Vagina (tissue), 2 donors: ENCODE data around the gene DNAAF1. TPM values are rescaled to one million over a fixed set of nuclear protein-coding genes. Genes with fewer than 3 reads are reported as not detected.

Source experiments
- DNase-seq, 2 donors: peaks; one replicate each; pipeline ENCODE4 v3.0.0-alpha.2; 2017; ENCODE audit errors: extremely low spot score in 2 of 2
- H3K27ac ChIP-seq: fragments of 200-600 bp; sonication (generic); one replicate; pipeline ENCODE4 v1.5.1; 2019
- H3K27me3 ChIP-seq: fragments of 200-600 bp; sonication (generic); one replicate; pipeline ENCODE4 v1.5.1; 2019
- H3K36me3 ChIP-seq, 2 donors: fragments of 200-600 bp; sonication (generic); one replicate each; pipeline ENCODE4 v1.5.1; 2017 to 2019
- H3K4me1 ChIP-seq: fragments of 200-600 bp; sonication (generic); one replicate; pipeline ENCODE4 v1.5.1; 2019
- H3K4me3 ChIP-seq, 2 donors: fragments of 200-600 bp; sonication (generic); 1 replicate in 1 of 2; 2 replicates in 1 of 2; pipeline ENCODE4 v1.5.1; 2016 to 2019
- H3K9me3 ChIP-seq: fragments of 200-600 bp; sonication (generic); one replicate; pipeline ENCODE4 v1.5.1; 2019
- CTCF ChIP-seq, 3 experiments: fragments of 450-650 bp in 2 of 3; fragments of 200-600 bp in 1 of 3; sonication (generic) in 1 of 3; IDR thresholded peaks; one replicate each; pipeline ENCODE4 v1.5.1; 2017 to 2019; ENCODE audit warnings: antibody characterized with exemption in 3 of 3, mild to moderate bottlenecking in 2 of 3, moderate library complexity in 2 of 3
- POLR2A ChIP-seq, 2 donors: fragments of 450-650 bp; IDR thresholded peaks; one replicate each; pipeline ENCODE4 v1.6.1; 2017; ENCODE audit warnings: antibody characterized with exemption in 2 of 2, mild to moderate bottlenecking in 2 of 2, moderate library complexity in 2 of 2
- POLR2AphosphoS5 ChIP-seq, 2 donors: sonication (generic); formaldehyde crosslinking; IDR thresholded peaks; one replicate each; pipeline ENCODE4 v1.9.0; 2017; ENCODE audit warnings: antibody characterized with exemption in 2 of 2, mild to moderate bottlenecking in 2 of 2, low read depth in 1 of 2; ENCODE audit not compliant: insufficient read depth in 1 of 2
- intact Hi-C: fragments of 100-400 bp; cut with DNase I; formaldehyde crosslinking; loops from one replicate; pipeline ENCODE4 v1.15.1; 2023
- total RNA-seq: library from RNA; depleted of rRNA; stranded (reverse); fragments of >200 nt; gene quantifications from one replicate; pipeline ENCODE4 v1.2.3, GENCODE V29; 2016

DNAAF1 gene
- total RNA-seq, 1 donor from 2014 or later, result not detected

GRCh38 chr16:84224554-84224953, 79.4 kb downstream of the DNAAF1 start:
- Histone ChIP-seq H3K27ac (no peak overlapping the region), H3K4me3 (no peak overlapping the region), H3K9me3 (no peaks in the 10 kb centered on the region), H3K27me3 (no peaks in the 10 kb centered on the region), H3K36me3 (no peaks in the 10 kb centered on the region), H3K4me1 (peaks cover 5% of the 10 kb centered on the region)
- intact Hi-C loops, result no loop called here
- DNase-seq, result no peak
- TF ChIP-seq CTCF (IDR thresholded peaks at IDR 0.05) (no peak), POLR2AphosphoS5 (IDR thresholded peaks at IDR 0.05; ENCODE audit: insufficient read depth in 1 of 2, low read depth in 1 of 2) (no peak), POLR2A (IDR thresholded peaks at IDR 0.05) (no peak)

- Histone ChIP-seq H3K36me3 (no peaks in the 10 kb centered on the region), H3K4me3 (no peak overlapping the region), H3K9me3 (no peaks in the 10 kb centered on the region), H3K27ac (no peak overlapping the region), H3K27me3 (no peaks in the 10 kb centered on the region), H3K4me1 (peaks cover 5% of the 10 kb centered on the region)
- no peak for TF ChIP-seq CTCF (IDR thresholded peaks at IDR 0.05)
- no peak for TF ChIP-seq POLR2A (IDR thresholded peaks at IDR 0.05)
- no peak for TF ChIP-seq POLR2AphosphoS5 (IDR thresholded peaks at IDR 0.05; ENCODE audit: insufficient read depth in 1 of 2, low read depth in 1 of 2)
- no peak for DNase-seq
- intact Hi-C loops, result no loop called here
Observed at GRCh38 chr16:84225126-84225525, 80.0 kb downstream of the DNAAF1 start.

- no peak for DNase-seq
- Histone ChIP-seq H3K27ac (no peak overlapping the region), H3K4me1 (peaks cover 5% of the 10 kb centered on the region), H3K9me3 (no peaks in the 10 kb centered on the region), H3K27me3 (no peaks in the 10 kb centered on the region), H3K36me3 (no peaks in the 10 kb centered on the region), H3K4me3 (no peak overlapping the region)
- intact Hi-C loops, result no loop called here
- TF ChIP-seq POLR2A (IDR thresholded peaks at IDR 0.05) (no peak), CTCF (IDR thresholded peaks at IDR 0.05) (no peak), POLR2AphosphoS5 (IDR thresholded peaks at IDR 0.05; ENCODE audit: insufficient read depth in 1 of 2, low read depth in 1 of 2) (no peak)
Observed at GRCh38 chr16:84225571-84225970, 80.5 kb downstream of the DNAAF1 start.

- no peak overlapping the region for H3K27ac ChIP-seq
- H3K4me1 ChIP-seq, result peaks cover 5% of the 10 kb centered on the region
- TF ChIP-seq POLR2A (IDR thresholded peaks at IDR 0.05), result no peak
- no peak for TF ChIP-seq POLR2AphosphoS5 (IDR thresholded peaks at IDR 0.05; ENCODE audit: insufficient read depth in 1 of 2, low read depth in 1 of 2)
- no peak for TF ChIP-seq CTCF (IDR thresholded peaks at IDR 0.05)
- no peaks in the 10 kb centered on the region for H3K36me3 ChIP-seq
- no peak overlapping the region for H3K4me3 ChIP-seq
- intact Hi-C loops, result no loop called here
- no peak for DNase-seq
- no peaks in the 10 kb centered on the region for H3K9me3 ChIP-seq
- H3K27me3 ChIP-seq, result no peaks in the 10 kb centered on the region
Observed at GRCh38 chr16:84226026-84226425, 80.9 kb downstream of the DNAAF1 start.

Other genes with a start within 250 kb of the DNAAF1 start
- 8.8 TPM for gene MLYCD, start 246.2 kb upstream of the DNAAF1 start, total RNA-seq
- gene OSGIN1, start 192.1 kb upstream of the DNAAF1 start, total RNA-seq, result 6.4 TPM
- gene NECAB2, start 177.1 kb upstream of the DNAAF1 start, total RNA-seq, result not detected
- not detected for gene SLC38A8, start 102.5 kb upstream of the DNAAF1 start, total RNA-seq
- 71.0 TPM for gene MBTPS1, start 28.4 kb upstream of the DNAAF1 start, total RNA-seq
- gene HSDL1, start 131 bp upstream of the DNAAF1 start, total RNA-seq, result 16.9 TPM
- 30.2 TPM for gene TAF1C, start 41.7 kb downstream of the DNAAF1 start, total RNA-seq
- gene ADAD2, start 45.8 kb downstream of the DNAAF1 start, total RNA-seq, result not detected
- not detected for gene KCNG4, start 94.7 kb downstream of the DNAAF1 start, total RNA-seq
- gene WFDC1, start 149.6 kb downstream of the DNAAF1 start, total RNA-seq, result 12.0 TPM
- gene ATP2C2, start 223.2 kb downstream of the DNAAF1 start, total RNA-seq, result 35.1 TPM